ENCODE data around the gene CCDC201. TPM values are rescaled to one million over a fixed set of nuclear protein-coding genes. Genes with fewer than 3 reads are reported as not detected.

CCDC201 gene
- total and polyA plus RNA-seq, 7 experiments from 2014 or later: not detected

DNA sequence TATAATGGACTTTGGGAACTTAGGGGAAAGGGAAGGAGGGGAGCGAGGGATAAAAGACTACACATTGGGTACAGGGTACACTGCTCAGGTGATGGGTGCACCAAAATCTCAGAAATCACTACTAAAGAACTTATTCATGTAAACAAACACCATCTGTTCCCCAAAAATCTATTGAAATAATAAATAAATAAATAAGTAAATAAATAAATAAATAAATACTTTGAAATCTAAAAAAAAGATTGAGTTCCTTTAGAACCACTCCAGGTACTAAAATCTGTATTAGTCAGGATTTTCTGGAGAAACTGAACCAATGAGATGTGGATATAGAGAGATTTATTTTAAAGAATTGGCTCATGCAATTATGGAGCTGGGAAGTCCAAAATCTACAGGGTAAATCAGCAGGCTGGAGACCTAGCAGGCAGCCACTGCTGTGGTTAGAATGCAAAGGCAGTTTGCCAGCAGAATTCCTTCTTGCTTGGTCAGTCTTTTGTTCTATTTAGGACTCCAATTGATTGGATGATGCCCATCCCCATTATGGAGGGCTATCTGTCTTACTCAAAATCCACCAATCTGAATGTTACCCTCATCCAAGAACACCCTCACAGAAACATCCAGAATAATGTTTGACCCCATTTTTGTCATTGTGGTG is 24.3 kb upstream of the CCDC201 start:
- Mint-ChIP-seq H3K4me3 (no peak overlapping the region), H3K36me3 (peaks cover 0 to 4% (median 0%) of the 10 kb centered on the region in 5 donors), H3K4me1 (peaks cover 0 to 2% (median 0%) of the 10 kb centered on the region in 7 donors), H3K27me3 (peaks cover 11 to 64% (median 52%) of the 10 kb centered on the region in 5 donors), H3K27ac (no peak overlapping the region), H3K9me3 (peaks cover 0 to 7% (median 0%) of the 10 kb centered on the region in 11 donors)
- Histone ChIP-seq H3K27me3 (ENCODE audit: control insufficient read depth in 2 of 2, insufficient read depth in 2 of 2, low read length in 2 of 2) (no peaks in the 10 kb centered on the region), H3K4me1 (ENCODE audit: control insufficient read depth in 2 of 2, insufficient read depth in 2 of 2, low read length in 2 of 2) (no peaks in the 10 kb centered on the region), H3K4me3 (ENCODE audit: low read length) (no peak overlapping the region), H3K36me3 (ENCODE audit: control insufficient read depth in 2 of 3, insufficient read depth in 3 of 3, low read length in 3 of 3) (no peaks in the 10 kb centered on the region), H3K9me3 (ENCODE audit: control insufficient read depth in 2 of 3, low read length in 3 of 3) (no peaks in the 10 kb centered on the region), H3K27ac (ENCODE audit: low read depth, low read length) (no peak overlapping the region)
- CTCF ChIA-PET: no interaction called here
- ATAC-seq (no peak), DNase-seq (no peak)
- POLR2A ChIA-PET: no interaction called here
- intact Hi-C loops (cut with micrococcal nuclease): no loop called here

DNA sequence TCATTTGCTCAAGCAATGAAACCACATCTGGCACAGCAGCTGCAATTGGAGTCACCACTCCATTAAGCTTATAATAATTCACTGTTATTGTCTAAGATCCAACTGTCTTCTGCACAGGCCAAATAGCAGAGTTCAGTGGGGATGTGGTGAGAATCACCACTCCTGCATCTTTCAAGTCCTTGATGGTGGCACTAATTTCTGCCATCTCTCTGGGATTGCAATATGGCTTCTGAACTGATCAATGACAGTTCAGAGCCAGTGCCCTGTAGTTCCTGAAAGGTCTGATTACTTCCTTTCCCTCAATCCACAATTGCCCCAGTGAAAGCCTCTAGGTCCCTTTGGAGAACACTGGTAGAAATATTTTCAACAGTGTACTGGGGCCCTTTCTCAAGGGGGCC is 21.8 kb upstream of the CCDC201 start:
- no peak overlapping the region for H3K27ac Mint-ChIP-seq
- ATAC-seq (no peak), DNase-seq (no peak)
- peaks cover 29 to 71% (median 57%) of the 10 kb centered on the region in 5 donors for H3K27me3 Mint-ChIP-seq
- no peaks in the 10 kb centered on the region for H3K4me1 ChIP-seq (ENCODE audit: control insufficient read depth in 2 of 2, insufficient read depth in 2 of 2, low read length in 2 of 2)
- ChIA-PET CTCF (no interaction called here), POLR2A (no interaction called here)
- no peak overlapping the region for H3K4me3 ChIP-seq (ENCODE audit: low read length)
- no peaks in the 10 kb centered on the region for H3K36me3 ChIP-seq (ENCODE audit: control insufficient read depth in 2 of 3, insufficient read depth in 3 of 3, low read length in 3 of 3)
- peaks cover 0 to 3% (median 0%) of the 10 kb centered on the region in 7 donors for H3K4me1 Mint-ChIP-seq
- no peaks in the 10 kb centered on the region for H3K36me3 Mint-ChIP-seq
- no peaks in the 10 kb centered on the region for H3K27me3 ChIP-seq (ENCODE audit: control insufficient read depth in 2 of 2, insufficient read depth in 2 of 2, low read length in 2 of 2)
- no peaks in the 10 kb centered on the region for H3K9me3 ChIP-seq (ENCODE audit: control insufficient read depth in 2 of 3, low read length in 3 of 3)
- no peaks in the 10 kb centered on the region for H3K9me3 Mint-ChIP-seq
- H3K4me3 Mint-ChIP-seq: no peak overlapping the region
- intact Hi-C loops (cut with micrococcal nuclease): no loop called here
- H3K27ac ChIP-seq (ENCODE audit: low read depth, low read length): no peak overlapping the region

DNA sequence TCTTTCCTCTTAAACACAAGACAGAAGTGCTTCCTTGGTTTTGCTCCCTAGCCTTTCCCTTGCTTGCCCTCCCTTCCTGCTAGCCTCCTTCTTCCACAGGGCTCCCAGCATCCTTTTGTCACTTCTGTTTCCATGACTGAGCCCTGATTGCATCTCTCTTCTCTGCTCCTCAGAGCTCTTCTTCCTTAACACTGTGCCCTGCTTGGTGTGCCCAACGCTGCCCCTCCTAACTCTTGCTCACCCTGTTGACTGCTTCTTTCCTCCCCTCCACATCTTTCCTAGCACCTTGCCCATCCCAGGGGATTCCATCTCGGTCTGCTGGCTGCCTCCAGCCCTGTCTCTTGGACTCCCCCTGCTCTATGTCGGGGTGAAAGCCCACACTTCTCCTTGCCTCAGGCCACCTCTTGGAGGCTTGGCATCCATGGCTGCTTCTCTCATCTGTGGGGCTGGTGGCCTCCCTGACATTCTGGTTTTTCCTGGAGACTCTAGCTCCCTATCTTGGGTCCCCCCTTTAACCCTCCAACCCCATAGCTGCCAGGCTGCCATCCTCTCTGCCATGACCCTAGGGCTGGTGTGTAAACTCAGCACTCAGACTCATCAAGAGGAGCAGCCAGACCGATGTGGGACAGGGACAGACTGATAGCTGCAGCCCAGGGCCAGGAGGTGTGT is 21.2 kb upstream of the CCDC201 start:
- peaks cover 35 to 76% (median 62%) of the 10 kb centered on the region in 5 donors for H3K27me3 Mint-ChIP-seq
- intact Hi-C loops (cut with micrococcal nuclease): no loop called here
- no peak for ATAC-seq
- peaks cover 0 to 3% (median 0%) of the 10 kb centered on the region in 7 donors for H3K4me1 Mint-ChIP-seq
- ChIA-PET CTCF (interaction anchor here (1.4 kb wide), 1 partner anchor 8 kb away, joined by 4 read pairs; no protein-coding TSS in a partner anchor), POLR2A (no interaction called here)
- H3K4me3 ChIP-seq (ENCODE audit: low read length): no peak overlapping the region
- H3K36me3 ChIP-seq (ENCODE audit: control insufficient read depth in 2 of 3, insufficient read depth in 3 of 3, low read length in 3 of 3): no peaks in the 10 kb centered on the region
- no peaks in the 10 kb centered on the region for H3K36me3 Mint-ChIP-seq
- no peaks in the 10 kb centered on the region for H3K9me3 Mint-ChIP-seq
- H3K27me3 ChIP-seq (ENCODE audit: control insufficient read depth in 2 of 2, insufficient read depth in 2 of 2, low read length in 2 of 2): no peaks in the 10 kb centered on the region
- no peaks in the 10 kb centered on the region for H3K4me1 ChIP-seq (ENCODE audit: control insufficient read depth in 2 of 2, insufficient read depth in 2 of 2, low read length in 2 of 2)
- no peaks in the 10 kb centered on the region for H3K9me3 ChIP-seq (ENCODE audit: control insufficient read depth in 2 of 3, low read length in 3 of 3)
- no peak overlapping the region for H3K27ac Mint-ChIP-seq
- no peak overlapping the region for H3K4me3 Mint-ChIP-seq
- no peak for DNase-seq
- H3K27ac ChIP-seq (ENCODE audit: low read depth, low read length): no peak overlapping the region

DNA sequence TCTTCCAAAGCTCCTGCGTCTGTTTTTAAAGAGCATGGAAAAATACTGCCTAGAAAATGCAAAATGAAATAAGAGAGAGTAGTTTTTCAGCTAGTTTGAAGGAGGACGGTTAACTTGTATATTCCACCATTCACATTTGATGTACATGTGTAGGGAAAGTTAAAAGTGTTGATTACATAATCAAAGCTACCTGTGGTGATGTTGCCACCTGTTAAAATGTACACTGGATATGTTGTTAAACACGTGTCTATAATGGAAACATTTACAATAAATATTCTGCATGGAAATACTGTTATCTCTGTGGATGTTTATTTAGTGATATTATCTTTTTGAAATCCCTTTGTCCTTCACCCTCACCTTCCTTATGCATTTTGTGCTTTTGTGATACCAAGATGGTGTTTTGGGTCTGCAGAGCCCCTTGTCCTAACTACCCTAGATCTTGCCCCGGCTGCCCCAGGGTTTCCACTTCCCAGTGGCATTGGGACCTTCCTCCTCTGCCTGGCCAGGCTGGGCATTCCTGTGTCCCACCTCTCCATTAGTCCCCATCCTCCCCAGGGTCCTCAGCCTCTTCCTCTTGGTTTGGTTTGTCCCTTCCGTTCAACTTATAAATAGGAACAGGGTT is 20.6 kb upstream of the CCDC201 start:
- CTCF ChIA-PET: interaction anchor here (1.4 kb wide), 1 partner anchor 9 kb away, joined by 4 read pairs; no protein-coding TSS in a partner anchor
- Mint-ChIP-seq H3K9me3 (no peaks in the 10 kb centered on the region), H3K36me3 (no peaks in the 10 kb centered on the region), H3K4me1 (peaks cover 0 to 3% (median 0%) of the 10 kb centered on the region in 7 donors), H3K27me3 (peaks cover 38 to 78% (median 64%) of the 10 kb centered on the region in 5 donors), H3K4me3 (no peak overlapping the region), H3K27ac (no peak overlapping the region)
- no peaks in the 10 kb centered on the region for H3K9me3 ChIP-seq (ENCODE audit: control insufficient read depth in 2 of 3, low read length in 3 of 3)
- H3K36me3 ChIP-seq (ENCODE audit: control insufficient read depth in 2 of 3, insufficient read depth in 3 of 3, low read length in 3 of 3): no peaks in the 10 kb centered on the region
- H3K4me3 ChIP-seq (ENCODE audit: low read length): no peak overlapping the region
- intact Hi-C loops (cut with micrococcal nuclease): no loop called here
- no peaks in the 10 kb centered on the region for H3K27me3 ChIP-seq (ENCODE audit: control insufficient read depth in 2 of 2, insufficient read depth in 2 of 2, low read length in 2 of 2)
- H3K4me1 ChIP-seq (ENCODE audit: control insufficient read depth in 2 of 2, insufficient read depth in 2 of 2, low read length in 2 of 2): no peaks in the 10 kb centered on the region
- POLR2A ChIA-PET: no interaction called here
- H3K27ac ChIP-seq (ENCODE audit: low read depth, low read length): no peak overlapping the region
- DNase-seq: no peak
- ATAC-seq: no peak

DNA sequence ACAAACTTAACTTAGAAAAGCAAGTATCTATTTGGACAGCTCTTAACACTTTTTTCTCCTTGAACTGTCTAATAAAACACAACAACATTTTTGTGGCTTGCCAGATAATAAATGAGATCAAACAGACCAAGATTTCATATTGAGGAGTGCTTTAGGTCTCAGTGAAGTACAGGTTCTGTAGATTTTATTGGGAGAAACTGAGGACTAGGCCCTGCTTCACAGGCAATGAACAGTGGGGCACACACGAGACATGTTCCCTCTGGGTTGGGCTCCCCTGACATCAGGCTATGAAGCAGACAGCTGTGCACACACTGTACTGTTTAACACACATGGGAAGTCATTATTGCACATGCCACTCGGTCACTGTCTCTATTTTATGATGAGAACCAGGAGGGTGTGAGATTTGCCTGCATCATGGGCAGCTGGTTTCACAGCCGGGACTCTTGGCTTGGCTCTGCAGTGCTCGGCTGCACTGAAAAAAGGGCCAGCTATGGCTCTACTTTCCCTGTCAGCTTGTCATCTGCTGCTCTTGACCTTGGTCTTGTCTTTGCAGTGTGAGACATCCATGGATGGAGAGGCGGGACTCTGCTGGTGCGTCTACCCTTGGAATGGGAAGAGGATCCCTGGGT is 19.6 kb upstream of the CCDC201 start:
- Histone ChIP-seq H3K4me1 (ENCODE audit: control insufficient read depth in 2 of 2, insufficient read depth in 2 of 2, low read length in 2 of 2) (no peaks in the 10 kb centered on the region), H3K36me3 (ENCODE audit: control insufficient read depth in 2 of 3, insufficient read depth in 3 of 3, low read length in 3 of 3) (no peaks in the 10 kb centered on the region), H3K27me3 (ENCODE audit: control insufficient read depth in 2 of 2, insufficient read depth in 2 of 2, low read length in 2 of 2) (no peaks in the 10 kb centered on the region), H3K4me3 (ENCODE audit: low read length) (no peak overlapping the region), H3K9me3 (ENCODE audit: control insufficient read depth in 2 of 3, low read length in 3 of 3) (no peaks in the 10 kb centered on the region), H3K27ac (ENCODE audit: low read depth, low read length) (no peak overlapping the region)
- CTCF ChIA-PET: interaction anchor here (1.2 kb wide), 1 partner anchor 30 kb away, joined by 3 read pairs; no protein-coding TSS in a partner anchor
- intact Hi-C loops (cut with micrococcal nuclease): no loop called here
- POLR2A ChIA-PET: no interaction called here
- Mint-ChIP-seq H3K9me3 (no peaks in the 10 kb centered on the region), H3K36me3 (no peaks in the 10 kb centered on the region), H3K27me3 (peaks cover 44 to 77% (median 64%) of the 10 kb centered on the region in 5 donors), H3K4me3 (no peak overlapping the region), H3K27ac (no peak overlapping the region), H3K4me1 (peaks cover 0 to 3% (median 0%) of the 10 kb centered on the region in 7 donors)
- DNase-seq: no peak
- ATAC-seq: no peak

DNA sequence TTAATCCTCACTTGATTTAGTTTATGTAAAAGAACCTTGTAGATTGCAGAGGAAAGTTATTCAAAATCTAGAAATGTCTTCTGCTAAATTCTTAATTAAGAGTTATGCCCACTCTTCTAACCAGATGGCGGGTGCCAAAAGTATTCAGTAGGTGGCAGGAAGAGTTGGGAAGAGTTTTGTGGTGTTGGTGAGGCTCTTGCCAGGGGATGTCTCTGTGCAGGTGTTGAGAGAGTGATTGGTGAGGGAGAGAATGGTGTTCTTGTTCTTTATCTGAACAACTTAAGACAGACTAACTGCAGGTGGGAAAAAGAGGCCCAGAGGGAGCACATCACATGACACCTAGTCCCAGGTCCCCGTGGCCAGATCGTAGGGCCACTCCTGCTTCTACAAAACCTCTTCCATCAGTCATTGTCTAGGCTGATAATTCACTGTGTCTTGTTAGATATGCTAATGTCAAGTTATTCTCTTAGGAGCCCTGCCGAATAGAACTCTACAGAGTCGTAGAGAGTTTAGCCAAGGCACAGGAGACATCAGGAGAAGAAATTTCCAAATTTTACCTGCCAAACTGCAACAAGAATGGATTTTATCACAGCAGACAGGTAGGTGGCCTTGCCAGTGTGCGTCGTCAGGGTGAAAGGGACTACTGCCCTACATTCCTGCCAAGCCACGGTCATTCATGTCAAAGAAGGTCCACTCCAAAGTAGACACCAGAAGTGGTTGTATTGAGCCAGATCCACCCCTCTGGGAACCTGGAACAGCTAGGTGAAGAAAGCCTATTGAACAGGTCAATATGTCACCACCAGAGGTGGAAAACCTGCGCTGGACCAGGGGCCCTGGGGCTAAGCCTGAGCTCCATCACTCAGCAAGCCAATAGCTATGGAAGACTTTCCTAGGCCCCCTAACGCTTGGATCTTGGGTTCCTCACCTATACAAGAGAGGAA is 18.9 kb upstream of the CCDC201 start:
- Mint-ChIP-seq H3K27ac (no peak overlapping the region), H3K4me3 (no peak overlapping the region), H3K4me1 (peaks cover 0 to 3% (median 0%) of the 10 kb centered on the region in 7 donors), H3K27me3 (peaks cover 52 to 80% (median 66%) of the 10 kb centered on the region in 5 donors), H3K36me3 (no peaks in the 10 kb centered on the region), H3K9me3 (no peaks in the 10 kb centered on the region)
- ChIA-PET CTCF (interaction anchor here (1.2 kb wide), 1 partner anchor 31 kb away, joined by 3 read pairs; no protein-coding TSS in a partner anchor), POLR2A (no interaction called here)
- H3K4me1 ChIP-seq (ENCODE audit: control insufficient read depth in 2 of 2, insufficient read depth in 2 of 2, low read length in 2 of 2): no peaks in the 10 kb centered on the region
- H3K36me3 ChIP-seq (ENCODE audit: control insufficient read depth in 2 of 3, insufficient read depth in 3 of 3, low read length in 3 of 3): no peaks in the 10 kb centered on the region
- H3K4me3 ChIP-seq (ENCODE audit: low read length): no peak overlapping the region
- H3K9me3 ChIP-seq (ENCODE audit: control insufficient read depth in 2 of 3, low read length in 3 of 3): no peaks in the 10 kb centered on the region
- H3K27ac ChIP-seq (ENCODE audit: low read depth, low read length): no peak overlapping the region
- H3K27me3 ChIP-seq (ENCODE audit: control insufficient read depth in 2 of 2, insufficient read depth in 2 of 2, low read length in 2 of 2): no peaks in the 10 kb centered on the region
- DNase-seq (no peak), ATAC-seq (no peak)
- intact Hi-C loops (cut with micrococcal nuclease): loop anchor here (1.0 kb wide), 4 partner anchors 31 to 1363 kb away; no protein-coding TSS in a partner anchor
